CD4-positive, CD25-positive, alpha-beta regulatory T cell (primary cell): ENCODE results near the gene PNPLA7. TPM values are rescaled to one million over a fixed set of nuclear protein-coding genes. Genes with fewer than 3 reads are reported as not detected.
A peak's percentile ranks its signal among the peaks of the same experiment; 100 is the strongest.

Source experiments
- ATAC-seq, 2 donors: fragments of 150-1000 bp; cut with Tn5 transposase; one replicate each; pipeline ENCODE4 v1.10.0; 2021; ENCODE audit warnings: low read depth in 2 of 2, moderate number of reproducible peaks in 2 of 2, moderate library complexity in 1 of 2
- DNase-seq, 3 donors: peaks; one replicate each; pipeline versions ENCODE4 v3.0.0 to v3.0.0-alpha.2; 2012 to 2022; ENCODE audit warnings: mixed read lengths in 1 of 3
- H3K27ac ChIP-seq: one replicate; pipeline ENCODE4 v1.7.0; 2013; ENCODE audit warnings: mild to moderate bottlenecking, low read length; ENCODE audit not compliant: insufficient read depth, poor library complexity, severe bottlenecking
- H3K27me3 ChIP-seq: one replicate; pipeline ENCODE4 v1.7.0; 2013; ENCODE audit warnings: low read length; ENCODE audit not compliant: control insufficient read depth, insufficient read depth
- H3K36me3 ChIP-seq: one replicate; pipeline ENCODE4 v1.7.0; 2013; ENCODE audit warnings: mild to moderate bottlenecking, low read length, moderate library complexity; ENCODE audit not compliant: control insufficient read depth, insufficient read depth
- H3K4me1 ChIP-seq: 2 replicates; pipeline ENCODE4 v1.7.0; 2013; ENCODE audit warnings: mild to moderate bottlenecking, low read length; ENCODE audit not compliant: insufficient read depth, control insufficient read depth, poor library complexity, severe bottlenecking
- H3K4me3 ChIP-seq: one replicate; pipeline ENCODE4 v1.7.0; 2013; ENCODE audit warnings: low read depth, mild to moderate bottlenecking, low read length, moderate library complexity
- H3K9me3 ChIP-seq, 2 experiments: 1 replicate in 1 of 2; 2 replicates in 1 of 2; pipeline ENCODE4 v1.7.0; 2013; ENCODE audit warnings: low read length in 2 of 2, mild to moderate bottlenecking in 1 of 2, moderate library complexity in 1 of 2; ENCODE audit not compliant: control insufficient read depth in 2 of 2
- H3K27ac Mint-ChIP-seq, 3 donors: one replicate each; pipeline ENCODE4 v1.8.0; 2020 to 2022; ENCODE audit warnings: mild to moderate bottlenecking in 3 of 3, mixed read lengths in 3 of 3, moderate library complexity in 2 of 3
- H3K27me3 Mint-ChIP-seq: one replicate; pipeline ENCODE4 v1.8.0; 2022; ENCODE audit warnings: mild to moderate bottlenecking, mixed read lengths
- H3K36me3 Mint-ChIP-seq: one replicate; pipeline ENCODE4 v1.8.0; 2020; ENCODE audit warnings: mixed read lengths
- H3K4me1 Mint-ChIP-seq, 4 donors: one replicate each; pipeline ENCODE4 v1.8.0; 2020 to 2022; ENCODE audit warnings: mixed read lengths in 4 of 4, mild to moderate bottlenecking in 1 of 4
- H3K4me3 Mint-ChIP-seq, 4 donors: one replicate each; pipeline ENCODE4 v1.8.0; 2020 to 2022; ENCODE audit warnings: mild to moderate bottlenecking in 4 of 4, mixed read lengths in 4 of 4, moderate library complexity in 3 of 4
- H3K9me3 Mint-ChIP-seq, 7 donors: one replicate each; pipeline ENCODE4 v1.8.0; 2020 to 2022; ENCODE audit warnings: mixed read lengths in 7 of 7, mild to moderate bottlenecking in 3 of 7, moderate library complexity in 2 of 7
- polyA plus RNA-seq, 4 donors: library from polyadenylated mRNA; unstranded; fragments of 300-500 nt; fragmentation: Illumina TruSeq; gene quantifications; one replicate each; pipeline ENCODE4 v1.2.3, GENCODE V29; 2021
- total RNA-seq: library from RNA; stranded (reverse); gene quantifications from one replicate; pipeline ENCODE4 v1.2.3, GENCODE V29; 2022

Gene PNPLA7
- total and polyA plus RNA-seq, 5 donors from 2014 or later, result 1.4 to 12.4 (median 1.8) TPM

GRCh38 chr9:137581361-137582285, 31.4 kb upstream of the PNPLA7 start:
- peaks cover 6% of the 10 kb centered on the region for H3K36me3 Mint-ChIP-seq
- DNase-seq, result no peak
- Histone ChIP-seq H3K9me3 (no peaks in the 10 kb centered on the region), H3K27me3 (no peaks in the 10 kb centered on the region), H3K4me3 (no peak overlapping the region), H3K27ac (no peak overlapping the region), H3K4me1 (peaks cover 25% of the 10 kb centered on the region), H3K36me3 (peaks cover 10% of the 10 kb centered on the region)
- no peak for ATAC-seq
- H3K27me3 Mint-ChIP-seq, result no peaks in the 10 kb centered on the region
- peak overlapping the region in 2 of 4 donors; percentile 44 to 92 for H3K4me3 Mint-ChIP-seq
- H3K9me3 Mint-ChIP-seq, result no peaks in the 10 kb centered on the region
- no peak overlapping the region for H3K27ac Mint-ChIP-seq
- H3K4me1 Mint-ChIP-seq, result peaks cover 0 to 24% (median 10%) of the 10 kb centered on the region in 4 donors

- peaks cover 6% of the 10 kb centered on the region for H3K36me3 ChIP-seq
- H3K36me3 Mint-ChIP-seq, result peaks cover 5% of the 10 kb centered on the region
- peak overlapping the region in 1 of 4 donors; percentile 32 for H3K4me3 Mint-ChIP-seq
- DNase-seq, result no peak
- H3K4me3 ChIP-seq, result no peak overlapping the region
- H3K4me1 ChIP-seq, result peaks cover 31% of the 10 kb centered on the region
- no peaks in the 10 kb centered on the region for H3K9me3 ChIP-seq
- H3K27ac ChIP-seq, result no peak overlapping the region
- H3K9me3 Mint-ChIP-seq, result no peaks in the 10 kb centered on the region
- peaks cover 0 to 31% (median 16%) of the 10 kb centered on the region in 4 donors for H3K4me1 Mint-ChIP-seq
- H3K27me3 ChIP-seq, result no peaks in the 10 kb centered on the region
- ATAC-seq, result no peak
- no peaks in the 10 kb centered on the region for H3K27me3 Mint-ChIP-seq
- H3K27ac Mint-ChIP-seq, result no peak overlapping the region
Observed at GRCh38 chr9:137580954-137581322, 30.7 kb upstream of the PNPLA7 start.

GRCh38 chr9:137580209-137580953, 30.2 kb upstream of the PNPLA7 start:
- Mint-ChIP-seq H3K4me1 (peaks cover 0 to 36% (median 21%) of the 10 kb centered on the region in 4 donors), H3K4me3 (peak overlapping the region in 1 of 4 donors; percentile 15), H3K27me3 (no peaks in the 10 kb centered on the region), H3K27ac (no peak overlapping the region), H3K9me3 (no peaks in the 10 kb centered on the region), H3K36me3 (peaks cover 10% of the 10 kb centered on the region)
- H3K9me3 ChIP-seq, result no peaks in the 10 kb centered on the region
- no peak overlapping the region for H3K4me3 ChIP-seq
- DNase-seq (no peak), ATAC-seq (no peak)
- H3K27me3 ChIP-seq, result no peaks in the 10 kb centered on the region
- peaks cover 9% of the 10 kb centered on the region for H3K36me3 ChIP-seq
- H3K4me1 ChIP-seq, result peaks cover 33% of the 10 kb centered on the region
- H3K27ac ChIP-seq, result no peak overlapping the region

- peak overlapping the region; percentile 55 for H3K4me3 ChIP-seq
- peaks cover 16% of the 10 kb centered on the region for H3K36me3 Mint-ChIP-seq
- H3K4me1 Mint-ChIP-seq, result peaks cover 0 to 44% (median 27%) of the 10 kb centered on the region in 4 donors
- no peaks in the 10 kb centered on the region for H3K9me3 Mint-ChIP-seq
- H3K27ac ChIP-seq, result peak overlapping the region; percentile 73
- H3K4me1 ChIP-seq, result peaks cover 33% of the 10 kb centered on the region
- ATAC-seq (no peak), DNase-seq (no peak)
- H3K36me3 ChIP-seq, result peaks cover 20% of the 10 kb centered on the region
- no peaks in the 10 kb centered on the region for H3K9me3 ChIP-seq
- H3K27me3 Mint-ChIP-seq, result no peaks in the 10 kb centered on the region
- H3K27me3 ChIP-seq, result no peaks in the 10 kb centered on the region
- peak overlapping the region; percentile 41 to 69 (median 51) for H3K27ac Mint-ChIP-seq
- H3K4me3 Mint-ChIP-seq, result peak overlapping the region; percentile 78 to 87 (median 83)
Observed at GRCh38 chr9:137579259-137579604, 29.0 kb upstream of the PNPLA7 start.

- peak within 1 kb of the TSS; percentile 73 for H3K27ac ChIP-seq
- no peaks in the 10 kb centered on the region for H3K27me3 ChIP-seq
- peaks cover 24% of the 10 kb centered on the region for H3K36me3 ChIP-seq
- peaks cover 33% of the 10 kb centered on the region for H3K4me1 ChIP-seq
- no peaks in the 10 kb centered on the region for H3K27me3 Mint-ChIP-seq
- ATAC-seq, result peak; percentile 97
- H3K9me3 Mint-ChIP-seq, result no peaks in the 10 kb centered on the region
- H3K9me3 ChIP-seq, result no peaks in the 10 kb centered on the region
- DNase-seq, result peak; percentile 92 to 94 (median 93)
- peak within 1 kb of the TSS; percentile 68 for H3K4me3 ChIP-seq
- peaks cover 0 to 44% (median 27%) of the 10 kb centered on the region in 4 donors for H3K4me1 Mint-ChIP-seq
- peaks cover 16% of the 10 kb centered on the region for H3K36me3 Mint-ChIP-seq
- H3K27ac Mint-ChIP-seq, result peak within 1 kb of the TSS; percentile 68 to 75 (median 69)
- peak within 1 kb of the TSS; percentile 86 to 92 (median 87) for H3K4me3 Mint-ChIP-seq
Observed at GRCh38 chr9:137578518-137579258, 28.5 kb upstream of the PNPLA7 start, which contains the start of gene DPH7. DPH7 (minus strand) TSS chr9:137578925; CDS start chr9:137578777, 148 bp downstream.

- no peaks in the 10 kb centered on the region for H3K27me3 Mint-ChIP-seq
- Histone ChIP-seq H3K27ac (no peak overlapping the region), H3K4me3 (no peak overlapping the region)
Observed at GRCh38 chr9:137575716-137576411, 25.7 kb upstream of the PNPLA7 start.

GRCh38 chr9:137575364-137575715, 25.1 kb upstream of the PNPLA7 start:
- H3K27me3 ChIP-seq, result no peaks in the 10 kb centered on the region
- peaks cover 0 to 45% (median 30%) of the 10 kb centered on the region in 4 donors for H3K4me1 Mint-ChIP-seq
- peaks cover 33% of the 10 kb centered on the region for H3K4me1 ChIP-seq
- no peaks in the 10 kb centered on the region for H3K9me3 ChIP-seq
- DNase-seq (no peak), ATAC-seq (no peak)
- peak overlapping the region in 1 of 4 donors; percentile 84 for H3K4me3 Mint-ChIP-seq
- no peaks in the 10 kb centered on the region for H3K27me3 Mint-ChIP-seq
- H3K36me3 ChIP-seq, result peaks cover 38% of the 10 kb centered on the region
- H3K27ac Mint-ChIP-seq, result peak overlapping the region in 2 of 3 donors; percentile 15 to 75
- no peak overlapping the region for H3K4me3 ChIP-seq
- H3K36me3 Mint-ChIP-seq, result peaks cover 28% of the 10 kb centered on the region
- H3K9me3 Mint-ChIP-seq, result no peaks in the 10 kb centered on the region
- H3K27ac ChIP-seq, result no peak overlapping the region

More at GRCh38 chr9:137575716-137576411, 25.7 kb upstream of the PNPLA7 start:
- no peak overlapping the region for H3K27ac Mint-ChIP-seq
- peaks cover 24% of the 10 kb centered on the region for H3K36me3 Mint-ChIP-seq
- H3K9me3 Mint-ChIP-seq, result no peaks in the 10 kb centered on the region
- Histone ChIP-seq H3K4me1 (peaks cover 33% of the 10 kb centered on the region), H3K9me3 (no peaks in the 10 kb centered on the region), H3K27me3 (no peaks in the 10 kb centered on the region), H3K36me3 (peaks cover 38% of the 10 kb centered on the region)
- no peak for ATAC-seq
- DNase-seq, result no peak
- H3K4me3 Mint-ChIP-seq, result peak overlapping the region; percentile 32 to 86 (median 84)
- H3K4me1 Mint-ChIP-seq, result peaks cover 0 to 41% (median 29%) of the 10 kb centered on the region in 4 donors
